HEK293 (cell line): ENCODE data around the gene RTF2.

Experiments used
- ATF2 ChIP-seq: fragments of 450-650 bp; formaldehyde crosslinking; IDR thresholded peaks from 2 replicates; pipeline ENCODE4 v1.5.1; 2016; ENCODE audit warnings: missing biosample characterization, missing genetic modification characterization, low read depth
- HOXD13 ChIP-seq: sonication (generic); formaldehyde crosslinking; IDR thresholded peaks from 2 replicates; pipeline ENCODE4 v1.8.0; 2022; ENCODE audit warnings: missing genetic modification reagents, borderline replicate concordance
- MEIS1 ChIP-seq: sonication (generic); formaldehyde crosslinking; IDR thresholded peaks from 2 replicates; pipeline ENCODE4 v1.8.1; 2022; ENCODE audit warnings: missing genetic modification reagents, mild to moderate bottlenecking, borderline replicate concordance
- TCF7L2 ChIP-seq: IDR thresholded peaks from 2 replicates; pipeline ENCODE4 v1.6.1; 2011; ENCODE audit warnings: low read depth, mild to moderate bottlenecking, inconsistent platforms, low read length, moderate library complexity, borderline replicate concordance
- ZBTB11 ChIP-seq: fragments of 450-650 bp; formaldehyde crosslinking; conservative IDR thresholded peaks from 2 replicates; pipeline ENCODE4 v1.5.1; 2016; ENCODE audit warnings: low read depth, missing biosample characterization, missing genetic modification characterization
- ZFP41 ChIP-seq: fragments of 450-650 bp; formaldehyde crosslinking; IDR thresholded peaks from 2 replicates; pipeline ENCODE4 v1.5.1; 2016; ENCODE audit warnings: missing biosample characterization, missing genetic modification characterization, borderline replicate concordance
- ZNF214 ChIP-seq: fragments of 450-650 bp; formaldehyde crosslinking; IDR thresholded peaks from 2 replicates; pipeline ENCODE4 v1.5.1; 2017; ENCODE audit warnings: missing biosample characterization, mild to moderate bottlenecking, missing genetic modification characterization, borderline replicate concordance
- ZNF274 ChIP-seq, 2 experiments: fragments of 200-500 bp in 1 of 2; fragments of 450-650 bp in 1 of 2; sonication (Bioruptor generic) in 1 of 2; formaldehyde crosslinking in 1 of 2; IDR thresholded peaks; 2 replicates each; pipeline versions ENCODE4 v1.5.1 to v1.6.1; 2014 to 2016; ENCODE audit warnings: borderline replicate concordance in 1 of 2, inconsistent platforms in 1 of 2, low read length in 1 of 2, missing biosample characterization in 1 of 2, missing genetic modification characterization in 1 of 2
- ZNF416 ChIP-seq: fragments of 450-650 bp; formaldehyde crosslinking; IDR thresholded peaks from 2 replicates; pipeline ENCODE4 v1.5.1; 2016; ENCODE audit warnings: missing biosample characterization, missing genetic modification characterization
- ZNF600 ChIP-seq: fragments of 450-650 bp; formaldehyde crosslinking; IDR thresholded peaks from 2 replicates; pipeline ENCODE4 v1.5.1; 2016; ENCODE audit warnings: missing biosample characterization, missing genetic modification characterization
- ZNF654 ChIP-seq: fragments of 450-650 bp; formaldehyde crosslinking; IDR thresholded peaks from 2 replicates; pipeline ENCODE4 v1.5.1; 2016; ENCODE audit warnings: low read depth, missing biosample characterization, missing genetic modification characterization
- ZNF785 ChIP-seq: fragments of 450-650 bp; formaldehyde crosslinking; IDR thresholded peaks from 2 replicates; pipeline ENCODE4 v1.5.1; 2016; ENCODE audit warnings: missing biosample characterization, missing genetic modification characterization
- TF ChIP-seq, protein P1 (sequence below): fragments of 450-650 bp; formaldehyde crosslinking; IDR thresholded peaks from 2 replicates; pipeline ENCODE4 v1.5.1; 2016; ENCODE audit warnings: missing biosample characterization, missing genetic modification characterization
- TF ChIP-seq, protein P2 (sequence below): fragments of 450-650 bp; formaldehyde crosslinking; IDR thresholded peaks from 2 replicates; pipeline ENCODE4 v1.5.1; 2016; ENCODE audit warnings: missing biosample characterization, missing genetic modification characterization

DNA sequence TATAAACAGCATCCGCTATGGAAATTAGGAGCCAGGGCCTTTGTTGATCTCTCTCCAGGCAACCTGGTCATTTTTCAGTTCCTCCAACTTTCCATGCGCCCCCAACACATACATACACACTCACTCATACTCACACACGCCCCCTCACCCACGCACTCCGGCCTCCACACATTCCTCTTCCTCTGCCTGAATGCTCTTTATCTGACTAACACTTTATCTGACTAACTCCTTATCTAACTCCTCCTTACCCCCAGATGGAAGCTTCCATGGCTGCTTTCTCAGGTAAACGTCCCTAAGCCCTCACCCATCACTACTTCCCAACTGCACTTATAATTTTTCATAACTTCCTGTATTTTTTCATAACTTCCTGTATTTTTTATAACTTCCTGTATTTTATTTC lies 38.9 kb upstream of the RTF2 start:
- no peak for TF ChIP-seq ZNF600
- TF ChIP-seq HOXD13 (CRISPR knock-in tag) = no peak
- TF ChIP-seq, protein P1, sequence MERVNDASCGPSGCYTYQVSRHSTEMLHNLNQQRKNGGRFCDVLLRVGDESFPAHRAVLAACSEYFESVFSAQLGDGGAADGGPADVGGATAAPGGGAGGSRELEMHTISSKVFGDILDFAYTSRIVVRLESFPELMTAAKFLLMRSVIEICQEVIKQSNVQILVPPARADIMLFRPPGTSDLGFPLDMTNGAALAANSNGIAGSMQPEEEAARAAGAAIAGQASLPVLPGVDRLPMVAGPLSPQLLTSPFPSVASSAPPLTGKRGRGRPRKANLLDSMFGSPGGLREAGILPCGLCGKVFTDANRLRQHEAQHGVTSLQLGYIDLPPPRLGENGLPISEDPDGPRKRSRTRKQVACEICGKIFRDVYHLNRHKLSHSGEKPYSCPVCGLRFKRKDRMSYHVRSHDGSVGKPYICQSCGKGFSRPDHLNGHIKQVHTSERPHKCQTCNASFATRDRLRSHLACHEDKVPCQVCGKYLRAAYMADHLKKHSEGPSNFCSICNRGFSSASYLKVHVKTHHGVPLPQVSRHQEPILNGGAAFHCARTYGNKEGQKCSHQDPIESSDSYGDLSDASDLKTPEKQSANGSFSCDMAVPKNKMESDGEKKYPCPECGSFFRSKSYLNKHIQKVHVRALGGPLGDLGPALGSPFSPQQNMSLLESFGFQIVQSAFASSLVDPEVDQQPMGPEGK (tag by site-specific recombination) = no peak
- no peak for TF ChIP-seq ZNF214 (tag by site-specific recombination)
- TF ChIP-seq ZNF274 (IDR thresholded peaks at IDR 0.05; ENCODE audit: low read length) = no peak
- no peak for TF ChIP-seq ZNF274 (tag by site-specific recombination; IDR thresholded peaks at IDR 0.05; ENCODE audit: borderline replicate concordance)
- TF ChIP-seq ZBTB11 (tag by site-specific recombination) = no peak
- no peak for TF ChIP-seq ATF2 (tag by site-specific recombination)
- TF ChIP-seq ZNF654 (tag by site-specific recombination) = no peak
- TF ChIP-seq, protein P2, sequence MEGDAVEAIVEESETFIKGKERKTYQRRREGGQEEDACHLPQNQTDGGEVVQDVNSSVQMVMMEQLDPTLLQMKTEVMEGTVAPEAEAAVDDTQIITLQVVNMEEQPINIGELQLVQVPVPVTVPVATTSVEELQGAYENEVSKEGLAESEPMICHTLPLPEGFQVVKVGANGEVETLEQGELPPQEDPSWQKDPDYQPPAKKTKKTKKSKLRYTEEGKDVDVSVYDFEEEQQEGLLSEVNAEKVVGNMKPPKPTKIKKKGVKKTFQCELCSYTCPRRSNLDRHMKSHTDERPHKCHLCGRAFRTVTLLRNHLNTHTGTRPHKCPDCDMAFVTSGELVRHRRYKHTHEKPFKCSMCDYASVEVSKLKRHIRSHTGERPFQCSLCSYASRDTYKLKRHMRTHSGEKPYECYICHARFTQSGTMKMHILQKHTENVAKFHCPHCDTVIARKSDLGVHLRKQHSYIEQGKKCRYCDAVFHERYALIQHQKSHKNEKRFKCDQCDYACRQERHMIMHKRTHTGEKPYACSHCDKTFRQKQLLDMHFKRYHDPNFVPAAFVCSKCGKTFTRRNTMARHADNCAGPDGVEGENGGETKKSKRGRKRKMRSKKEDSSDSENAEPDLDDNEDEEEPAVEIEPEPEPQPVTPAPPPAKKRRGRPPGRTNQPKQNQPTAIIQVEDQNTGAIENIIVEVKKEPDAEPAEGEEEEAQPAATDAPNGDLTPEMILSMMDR (tag by site-specific recombination) = no peak
- TF ChIP-seq TCF7L2 = no peak
- TF ChIP-seq ZNF785 (tag by site-specific recombination) = no peak
- no peak for TF ChIP-seq MEIS1
- TF ChIP-seq ZFP41 = no peak
- no peak for TF ChIP-seq ZNF416
